Gastroesophageal sphincter (tissue), 3 donors: Measurements from ENCODE around the gene FSTL1.

Experiments used
- EP300 ChIP-seq: sonication (generic); formaldehyde crosslinking; IDR thresholded peaks from one replicate; pipeline ENCODE4 v1.6.1; 2017; ENCODE audit warnings: antibody characterized with exemption, mild to moderate bottlenecking
- POLR2A ChIP-seq, 2 donors: fragments of 450-650 bp; IDR thresholded peaks; one replicate each; pipeline ENCODE4 v1.6.1; 2017; ENCODE audit warnings: antibody characterized with exemption in 2 of 2, mild to moderate bottlenecking in 2 of 2, moderate library complexity in 1 of 2
- TF ChIP-seq, protein P1 (sequence below), 4 experiments: fragments of 200-600 bp in 2 of 4; fragments of 450-650 bp in 2 of 4; sonication (generic) in 1 of 4; IDR thresholded peaks; one replicate each; pipeline ENCODE4 v1.5.1; 2017 to 2019; ENCODE audit warnings: antibody characterized with exemption in 4 of 4, mild to moderate bottlenecking in 2 of 4, moderate library complexity in 2 of 4

DNA sequence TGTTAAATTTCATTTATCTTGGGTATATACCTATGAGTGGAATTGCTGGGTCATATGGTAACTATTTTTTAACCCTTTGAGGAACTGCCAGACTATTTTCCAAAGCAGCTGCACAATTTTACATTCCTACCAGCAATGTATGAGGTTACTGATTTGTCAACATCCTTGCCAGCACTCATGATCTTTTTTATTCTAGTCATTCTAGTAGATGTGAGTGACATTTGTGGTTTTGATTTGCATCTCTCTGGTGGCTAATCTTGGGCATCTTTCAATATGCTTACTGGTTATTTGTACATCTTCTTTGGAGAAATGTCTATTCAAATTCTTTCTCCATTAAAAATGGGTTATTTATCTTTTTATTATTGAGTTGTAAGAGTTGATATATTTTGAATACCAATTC lies 80.3 kb downstream of the FSTL1 start:
- TF ChIP-seq POLR2A (IDR thresholded peaks at IDR 0.05) = no peak
- no peak for TF ChIP-seq EP300
- TF ChIP-seq, protein P1, sequence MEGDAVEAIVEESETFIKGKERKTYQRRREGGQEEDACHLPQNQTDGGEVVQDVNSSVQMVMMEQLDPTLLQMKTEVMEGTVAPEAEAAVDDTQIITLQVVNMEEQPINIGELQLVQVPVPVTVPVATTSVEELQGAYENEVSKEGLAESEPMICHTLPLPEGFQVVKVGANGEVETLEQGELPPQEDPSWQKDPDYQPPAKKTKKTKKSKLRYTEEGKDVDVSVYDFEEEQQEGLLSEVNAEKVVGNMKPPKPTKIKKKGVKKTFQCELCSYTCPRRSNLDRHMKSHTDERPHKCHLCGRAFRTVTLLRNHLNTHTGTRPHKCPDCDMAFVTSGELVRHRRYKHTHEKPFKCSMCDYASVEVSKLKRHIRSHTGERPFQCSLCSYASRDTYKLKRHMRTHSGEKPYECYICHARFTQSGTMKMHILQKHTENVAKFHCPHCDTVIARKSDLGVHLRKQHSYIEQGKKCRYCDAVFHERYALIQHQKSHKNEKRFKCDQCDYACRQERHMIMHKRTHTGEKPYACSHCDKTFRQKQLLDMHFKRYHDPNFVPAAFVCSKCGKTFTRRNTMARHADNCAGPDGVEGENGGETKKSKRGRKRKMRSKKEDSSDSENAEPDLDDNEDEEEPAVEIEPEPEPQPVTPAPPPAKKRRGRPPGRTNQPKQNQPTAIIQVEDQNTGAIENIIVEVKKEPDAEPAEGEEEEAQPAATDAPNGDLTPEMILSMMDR (IDR thresholded peaks at IDR 0.05) = no peak
